ENCODE measurements around the gene SELENOF. TPM values are rescaled to one million over a fixed set of nuclear protein-coding genes. Genes with fewer than 3 reads are reported as not detected.

Gene SELENOF
- total RNA-seq, 1 donor from 2014 or later, result 67.0 TPM

DNA sequence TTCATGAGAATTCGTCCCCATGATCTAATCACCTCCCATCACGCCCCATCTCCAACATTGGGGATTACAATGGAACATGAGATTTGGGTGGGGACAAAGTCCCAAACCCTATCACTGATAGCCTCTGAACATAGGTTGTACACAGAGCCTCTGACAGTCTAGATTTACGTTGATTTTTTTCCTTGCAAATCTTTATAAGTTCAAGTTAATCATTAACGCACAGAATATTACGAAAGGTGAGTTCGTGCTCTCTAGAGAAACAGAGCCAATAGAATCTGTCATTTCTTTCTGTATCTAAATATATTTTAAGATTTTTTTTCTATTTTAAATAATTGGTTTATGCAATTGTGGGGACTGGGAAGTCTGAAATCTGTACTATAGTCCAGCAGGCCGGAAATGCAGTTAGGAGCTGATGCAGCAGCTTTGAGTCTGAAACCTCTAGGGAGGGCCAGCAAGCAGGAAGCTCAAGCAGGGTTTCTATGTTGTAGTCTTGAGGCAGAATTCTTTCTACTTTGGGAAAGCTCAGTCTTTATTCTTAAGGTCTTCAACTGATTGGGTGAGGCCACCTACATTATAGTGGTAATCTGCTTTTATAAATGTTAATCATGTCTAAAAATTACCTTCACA lies 61.0 kb downstream of the SELENOF start:
- DNase-seq, result no peak
- Histone ChIP-seq H3K27me3 (ENCODE audit: low read depth) (no peaks in the 10 kb centered on the region), H3K27ac (replicated peaks) (no peak overlapping the region), H3K36me3 (no peaks in the 10 kb centered on the region), H3K4me1 (no peaks in the 10 kb centered on the region), H3K4me3 (no peak overlapping the region), H3K9me3 (replicated peaks) (no peaks in the 10 kb centered on the region)
- intact Hi-C loops (cut with micrococcal nuclease), result no loop called here
- TF ChIP-seq, protein P1, sequence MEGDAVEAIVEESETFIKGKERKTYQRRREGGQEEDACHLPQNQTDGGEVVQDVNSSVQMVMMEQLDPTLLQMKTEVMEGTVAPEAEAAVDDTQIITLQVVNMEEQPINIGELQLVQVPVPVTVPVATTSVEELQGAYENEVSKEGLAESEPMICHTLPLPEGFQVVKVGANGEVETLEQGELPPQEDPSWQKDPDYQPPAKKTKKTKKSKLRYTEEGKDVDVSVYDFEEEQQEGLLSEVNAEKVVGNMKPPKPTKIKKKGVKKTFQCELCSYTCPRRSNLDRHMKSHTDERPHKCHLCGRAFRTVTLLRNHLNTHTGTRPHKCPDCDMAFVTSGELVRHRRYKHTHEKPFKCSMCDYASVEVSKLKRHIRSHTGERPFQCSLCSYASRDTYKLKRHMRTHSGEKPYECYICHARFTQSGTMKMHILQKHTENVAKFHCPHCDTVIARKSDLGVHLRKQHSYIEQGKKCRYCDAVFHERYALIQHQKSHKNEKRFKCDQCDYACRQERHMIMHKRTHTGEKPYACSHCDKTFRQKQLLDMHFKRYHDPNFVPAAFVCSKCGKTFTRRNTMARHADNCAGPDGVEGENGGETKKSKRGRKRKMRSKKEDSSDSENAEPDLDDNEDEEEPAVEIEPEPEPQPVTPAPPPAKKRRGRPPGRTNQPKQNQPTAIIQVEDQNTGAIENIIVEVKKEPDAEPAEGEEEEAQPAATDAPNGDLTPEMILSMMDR (IDR thresholded peaks at IDR 0.05; ENCODE audit: borderline replicate concordance), result no peak

DNA sequence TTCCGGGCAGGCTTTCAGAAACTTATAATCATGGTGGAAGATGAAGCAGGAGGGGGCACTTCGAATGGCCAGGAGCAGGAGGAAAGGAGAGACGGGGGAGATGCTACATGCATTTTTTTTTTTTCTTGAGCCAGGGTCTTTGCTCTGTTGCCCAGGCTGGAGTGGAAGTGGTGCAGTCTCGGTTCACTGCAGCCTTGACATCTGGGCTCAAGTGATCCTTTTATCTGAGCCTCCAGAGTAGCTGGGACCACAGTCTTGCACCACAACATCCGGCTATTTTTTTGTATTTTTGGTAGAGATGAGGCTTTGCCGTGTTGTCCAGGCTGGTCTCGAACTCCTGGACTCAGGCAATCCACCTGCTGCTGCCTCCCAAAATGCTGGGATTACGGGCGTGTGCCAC lies 61.6 kb downstream of the SELENOF start:
- TF ChIP-seq, protein P1 (IDR thresholded peaks at IDR 0.05; ENCODE audit: borderline replicate concordance), result no peak

GRCh38 chr1:86849756-86850155 lies 64.2 kb downstream of the SELENOF start:
- H3K4me1 ChIP-seq, result no peaks in the 10 kb centered on the region
- H3K36me3 ChIP-seq, result no peaks in the 10 kb centered on the region
- H3K9me3 ChIP-seq (replicated peaks), result no peaks in the 10 kb centered on the region
- TF ChIP-seq, protein P1 (IDR thresholded peaks at IDR 0.05; ENCODE audit: borderline replicate concordance), result no peak
- no peak overlapping the region for H3K4me3 ChIP-seq
- intact Hi-C loops (cut with micrococcal nuclease), result no loop called here
- H3K27me3 ChIP-seq (ENCODE audit: low read depth), result no peaks in the 10 kb centered on the region
- DNase-seq, result no peak
- H3K27ac ChIP-seq (replicated peaks), result no peak overlapping the region

More for the DNA sequence above, 61.6 kb downstream of the SELENOF start:
- no peak overlapping the region for H3K4me3 ChIP-seq
- H3K36me3 ChIP-seq, result no peaks in the 10 kb centered on the region
- H3K4me1 ChIP-seq, result no peaks in the 10 kb centered on the region
- H3K27ac ChIP-seq (replicated peaks), result no peak overlapping the region
- H3K27me3 ChIP-seq (ENCODE audit: low read depth), result no peaks in the 10 kb centered on the region
- H3K9me3 ChIP-seq (replicated peaks), result no peaks in the 10 kb centered on the region
- intact Hi-C loops (cut with micrococcal nuclease), result no loop called here
- no peak for DNase-seq

DNA sequence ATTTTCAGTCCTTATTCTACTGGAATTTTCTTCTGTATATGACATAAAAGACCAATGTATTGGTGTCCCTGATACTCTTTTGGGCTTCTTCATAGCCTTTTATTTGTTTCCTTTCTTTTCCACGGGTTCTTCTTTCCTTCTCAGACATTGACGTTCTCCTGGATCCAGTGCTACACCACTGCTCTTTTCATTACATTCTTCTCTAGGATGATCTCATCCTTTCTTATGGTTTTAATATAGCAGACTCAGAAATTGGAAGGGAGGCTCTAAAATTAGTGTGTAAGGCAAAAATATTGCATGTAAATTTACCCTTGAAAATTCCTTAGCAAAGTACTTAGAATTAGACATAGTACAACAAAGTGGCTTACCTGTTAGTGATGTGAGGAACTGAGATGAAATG lies 65.3 kb downstream of the SELENOF start:
- Histone ChIP-seq H3K4me1 (no peaks in the 10 kb centered on the region), H3K27me3 (ENCODE audit: low read depth) (no peaks in the 10 kb centered on the region), H3K9me3 (replicated peaks) (no peaks in the 10 kb centered on the region), H3K36me3 (no peaks in the 10 kb centered on the region), H3K27ac (replicated peaks) (no peak overlapping the region), H3K4me3 (no peak overlapping the region)
- DNase-seq, result no peak
- TF ChIP-seq, protein P1 (IDR thresholded peaks at IDR 0.05; ENCODE audit: borderline replicate concordance), result no peak
- intact Hi-C loops (cut with micrococcal nuclease), result no loop called here

GRCh38 chr1:86846164-86846647 lies 67.7 kb downstream of the SELENOF start:
- no peaks in the 10 kb centered on the region for H3K36me3 ChIP-seq
- no peaks in the 10 kb centered on the region for H3K9me3 ChIP-seq (replicated peaks)
- no peak overlapping the region for H3K27ac ChIP-seq (replicated peaks)
- no peaks in the 10 kb centered on the region for H3K4me1 ChIP-seq
- no peak overlapping the region for H3K4me3 ChIP-seq
- TF ChIP-seq, protein P1 (IDR thresholded peaks at IDR 0.05; ENCODE audit: borderline replicate concordance), result no peak
- intact Hi-C loops (cut with micrococcal nuclease), result no loop called here
- no peak for DNase-seq
- H3K27me3 ChIP-seq (ENCODE audit: low read depth), result no peaks in the 10 kb centered on the region
